Activated CD4-positive, alpha-beta T cell treated with anti-CD3 and anti-CD28 coated beads, Interleukin-10, Interleukin-2, amounts not matched to agents 100 ng/mL and 50 ng/mL, durations not matched to agents 16 hours and 8 hours (primary cell): ENCODE results near the gene CD99L2.
"Not testable (repeated sequence)": the region's sequence is repeated elsewhere in the genome, so short reads cannot be mapped to it uniquely, and the experiment has no call there.

ENCODE experiments used
- DNase-seq: peaks from one replicate; pipeline ENCODE4 v3.0.0-alpha.2; 2020

The CD99L2 gene

DNA sequence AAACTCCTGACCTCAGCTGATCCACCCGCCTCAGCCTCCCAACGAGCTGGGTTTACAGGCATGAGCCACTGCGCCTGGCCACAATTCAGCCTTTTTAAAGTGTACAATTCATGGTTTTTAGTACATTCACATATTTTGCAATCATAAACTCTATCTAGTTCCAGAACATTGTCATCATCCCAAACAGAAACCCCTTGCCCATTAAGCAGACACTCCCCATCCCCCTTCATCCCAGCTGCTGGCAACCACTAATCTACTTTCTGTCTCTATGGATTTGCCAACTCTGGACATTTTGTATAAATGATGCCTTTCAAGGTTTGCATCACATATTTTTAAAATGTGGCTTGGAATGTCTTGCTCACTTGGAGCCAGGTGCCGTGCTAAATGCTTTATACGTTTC lies 4.5 kb downstream of the CD99L2 start:
- no peak for DNase-seq

DNA sequence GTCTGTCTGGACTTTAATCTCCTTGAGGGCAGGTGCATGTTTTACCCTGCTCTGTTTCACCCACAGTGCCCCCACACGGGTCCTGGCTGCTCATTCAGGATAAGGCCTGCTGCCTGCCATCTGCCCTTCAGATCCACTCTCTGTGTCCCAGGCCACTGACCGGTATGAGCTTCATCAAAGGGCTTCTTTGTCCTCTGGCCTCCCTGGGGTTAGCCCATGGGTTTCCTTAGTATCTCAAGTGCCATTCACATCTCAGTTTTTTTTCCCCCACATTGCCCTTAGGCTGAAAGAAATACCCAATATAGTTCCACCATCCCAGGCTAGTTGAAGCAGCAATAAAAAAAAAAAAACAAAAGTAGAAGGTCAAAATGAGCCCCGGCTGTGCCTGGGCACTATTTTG lies 9.3 kb downstream of the CD99L2 start:
- no peak for DNase-seq

DNA sequence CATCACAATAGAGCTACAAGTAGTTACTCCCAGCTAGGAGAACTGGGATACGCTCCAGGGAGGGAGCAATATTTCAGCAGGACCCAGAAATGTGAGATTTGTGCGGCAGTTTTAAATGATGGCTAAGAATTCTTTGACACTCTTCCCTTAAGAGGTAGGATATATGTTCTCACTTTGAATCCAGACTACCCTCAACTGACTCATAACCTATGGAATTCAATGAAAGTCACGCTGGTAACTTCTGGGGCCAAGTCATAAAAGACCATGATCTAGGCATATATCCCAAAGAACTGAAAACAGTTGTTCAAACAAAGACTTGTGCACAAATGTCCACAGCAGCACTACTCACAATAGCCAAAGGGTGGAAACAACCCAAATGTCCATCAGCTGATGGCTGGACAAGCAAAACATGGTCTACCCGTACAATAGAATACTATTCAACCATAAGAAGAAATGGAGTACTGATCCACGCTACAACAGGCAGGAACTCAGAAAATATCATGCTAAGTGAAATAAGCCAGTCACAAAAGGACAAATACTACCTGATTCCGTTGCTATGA lies 10.5 kb downstream of the CD99L2 start:
- no peak for DNase-seq

DNA sequence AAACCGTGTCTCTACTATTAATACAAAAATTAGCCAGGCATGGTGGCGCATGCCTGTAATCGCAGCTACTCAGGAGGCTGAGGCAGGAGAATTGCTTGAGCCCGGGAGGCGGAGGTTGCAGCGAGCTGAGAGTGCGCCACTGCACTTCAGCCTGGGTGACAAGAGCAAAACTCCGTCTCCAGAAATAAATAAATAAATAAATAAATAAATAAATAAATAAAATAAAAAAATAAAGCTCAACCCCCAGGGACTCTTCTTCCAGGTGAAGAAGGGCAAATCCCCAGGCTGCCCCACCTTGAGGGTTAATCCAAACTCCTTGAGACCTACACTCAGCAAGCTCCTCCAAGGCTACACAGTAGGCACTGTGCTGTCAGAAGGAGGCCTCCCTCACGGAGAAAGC lies 11.2 kb downstream of the CD99L2 start:
- DNase-seq = not testable (repeated sequence)

DNA sequence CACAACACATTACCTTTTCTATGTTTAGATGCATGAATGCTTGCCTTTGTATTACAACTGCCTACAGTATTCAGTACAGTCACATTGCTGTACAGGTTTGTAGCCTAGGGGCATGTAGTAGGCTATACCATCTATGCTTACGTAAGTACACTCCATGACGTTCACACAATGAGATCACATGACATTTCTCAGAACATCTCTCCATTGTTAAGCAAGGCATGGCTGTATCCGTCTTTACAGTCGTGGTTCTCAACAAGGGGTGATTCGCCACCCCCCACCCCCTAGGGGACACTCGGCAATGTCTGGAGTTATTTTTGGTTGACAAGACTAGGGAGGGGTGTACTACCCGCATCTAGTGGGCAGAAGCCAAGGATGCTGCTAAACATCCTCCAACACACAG lies 12.1 kb downstream of the CD99L2 start:
- DNase-seq = no peak

- peak; percentile 31 for DNase-seq
These were observed 17.7 kb downstream of the CD99L2 start for GRCh38 chrX:150880808-150881165.

GRCh38 chrX:150879855-150880807 lies 18.3 kb downstream of the CD99L2 start:
- DNase-seq = peak; percentile 80

DNA sequence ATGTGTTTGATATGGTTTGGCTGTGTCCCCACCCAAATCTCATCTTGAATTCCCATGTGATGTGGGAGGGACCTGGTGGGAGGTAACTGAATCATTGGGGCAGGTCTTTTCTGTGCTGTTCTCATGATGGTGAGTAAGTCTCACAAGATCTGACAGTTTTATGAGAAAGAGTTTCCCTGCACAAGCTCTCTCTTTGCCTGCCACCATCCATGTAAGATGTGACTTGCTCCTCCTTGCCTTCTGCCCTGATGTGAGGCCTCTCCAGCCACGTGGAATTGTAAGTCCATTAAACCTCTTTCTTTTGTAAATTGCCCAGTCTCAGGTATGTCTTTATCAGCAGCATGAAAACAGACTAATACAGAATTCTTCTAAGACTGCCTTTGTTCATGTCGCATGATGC lies 22.8 kb downstream of the CD99L2 start:
- DNase-seq = not testable (repeated sequence)

DNA sequence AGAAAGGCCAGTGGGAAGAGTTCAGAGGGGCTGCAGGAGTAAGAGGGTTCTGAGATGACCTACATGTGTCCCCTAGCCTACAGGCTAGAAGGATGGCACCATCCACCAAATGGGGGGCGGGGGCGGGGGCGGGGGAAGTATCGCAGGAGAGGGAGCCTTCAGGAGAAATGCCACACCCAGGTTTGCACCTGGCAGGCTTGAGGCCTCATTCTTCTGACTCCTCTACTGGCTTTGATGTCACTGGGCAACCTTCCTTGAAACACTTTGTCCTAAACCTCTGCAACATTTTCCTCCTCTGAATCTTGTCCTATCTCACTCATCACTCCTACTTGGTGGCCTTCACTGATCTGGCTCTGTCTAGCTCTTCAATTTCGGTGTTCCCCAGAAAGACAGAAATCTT lies 24.0 kb downstream of the CD99L2 start:
- DNase-seq = no peak

DNA sequence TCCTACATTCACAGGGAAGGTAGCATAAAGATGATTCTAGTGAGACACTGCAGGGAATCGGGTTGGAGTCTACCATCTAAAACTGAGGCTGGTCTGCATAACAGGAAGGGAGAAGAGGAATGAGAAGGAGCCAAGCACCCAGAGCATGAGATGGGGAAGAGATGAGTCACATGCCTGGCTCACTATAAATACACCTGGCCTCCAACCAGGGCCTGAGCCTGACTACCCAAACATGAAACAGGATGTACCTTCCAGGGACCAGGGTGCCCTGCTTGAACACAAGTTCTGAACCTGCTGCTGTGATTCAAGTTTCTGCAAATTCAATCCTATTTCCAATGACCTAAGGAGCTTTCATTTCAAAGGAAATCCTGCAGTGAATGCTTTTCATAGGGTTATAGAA lies 24.9 kb downstream of the CD99L2 start:
- DNase-seq = peak; percentile 18

GRCh38 chrX:150872773-150873336 lies 25.6 kb downstream of the CD99L2 start:
- no peak for DNase-seq

DNA sequence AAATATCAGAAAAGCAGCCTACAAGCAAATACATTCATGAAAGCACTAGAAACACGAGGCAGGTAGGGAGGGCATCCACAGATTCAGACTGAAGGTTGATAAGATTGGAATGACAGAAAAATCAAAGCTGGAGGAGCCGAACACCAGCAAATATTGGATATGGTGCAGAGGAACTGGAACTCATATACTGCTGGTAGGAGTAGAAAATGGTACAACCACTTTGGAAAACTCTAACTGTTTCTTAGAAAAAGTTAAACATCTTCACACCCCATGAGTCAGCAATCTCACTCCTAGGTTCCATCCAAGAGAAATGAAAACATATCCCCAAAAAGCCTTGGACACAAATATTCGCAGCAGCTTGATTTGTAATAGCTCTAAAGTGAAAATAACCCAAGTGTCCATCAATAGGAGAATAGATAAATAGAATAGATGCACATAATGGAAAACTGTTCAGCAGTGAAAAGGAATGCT lies 27.1 kb downstream of the CD99L2 start:
- DNase-seq = no peak

GRCh38 chrX:150870487-150871340 lies 27.8 kb downstream of the CD99L2 start:
- DNase-seq = no peak

- DNase-seq = no peak
These were observed 28.4 kb downstream of the CD99L2 start for GRCh38 chrX:150870029-150870428.

- no peak for DNase-seq
These were observed 29.0 kb downstream of the CD99L2 start for GRCh38 chrX:150869450-150869849.

- no peak for DNase-seq
These were observed 29.8 kb downstream of the CD99L2 start for GRCh38 chrX:150868625-150869024.

- DNase-seq = no peak
These were observed 34.3 kb downstream of the CD99L2 start for GRCh38 chrX:150864127-150864526.

- no peak for DNase-seq
These were observed 35.3 kb downstream of the CD99L2 start for GRCh38 chrX:150863191-150863590.

GRCh38 chrX:150857453-150857852 lies 41.0 kb downstream of the CD99L2 start:
- no peak for DNase-seq

DNA sequence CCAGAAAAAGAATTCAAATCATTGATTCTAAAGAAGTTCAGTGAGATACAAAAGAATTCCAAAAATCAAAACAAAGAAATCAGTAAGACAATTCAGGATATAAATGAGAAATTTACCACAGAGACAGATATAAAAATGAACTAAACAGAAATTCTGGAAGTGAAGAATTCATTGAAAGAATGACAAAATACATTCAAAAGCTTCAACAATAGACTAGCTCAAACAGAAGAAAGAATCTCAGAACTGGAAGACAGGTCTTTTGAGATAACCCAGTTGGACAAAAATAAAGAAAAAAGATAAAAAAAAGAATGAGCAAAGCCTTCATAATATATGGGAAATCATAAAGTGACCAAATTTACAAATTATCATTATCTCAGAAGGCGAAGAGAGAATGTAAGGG lies 41.7 kb downstream of the CD99L2 start:
- DNase-seq = no peak

DNA sequence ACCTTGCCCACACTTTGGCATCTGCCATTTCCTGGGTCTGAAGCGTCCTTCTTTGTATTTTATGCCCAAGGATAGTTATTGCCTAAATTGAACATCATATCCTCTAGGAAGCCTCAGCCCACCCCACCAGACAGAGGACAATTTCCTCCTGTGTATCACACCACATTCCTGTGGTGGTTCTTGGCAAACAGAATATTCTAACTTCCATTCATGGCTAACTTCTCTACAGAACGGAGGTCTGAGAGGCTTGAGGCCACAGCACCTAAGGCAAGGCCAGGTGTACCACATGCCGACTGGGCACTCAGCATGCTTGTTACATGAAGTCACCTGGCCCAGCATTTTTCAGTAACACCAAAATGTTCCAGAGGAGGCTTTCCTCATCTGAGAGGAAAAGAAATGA lies 42.4 kb downstream of the CD99L2 start:
- no peak for DNase-seq

GRCh38 chrX:150854856-150855255 lies 43.6 kb downstream of the CD99L2 start:
- DNase-seq = no peak
